Large intestine (tissue), 3 donors: ENCODE measurements around the gene MMAB. TPM values are rescaled to one million over a fixed set of nuclear protein-coding genes. Genes with fewer than 3 reads are reported as not detected.

ENCODE experiments used
- DNase-seq, 2 donors: peaks; one replicate each; pipeline versions ENCODE4 v3.0.0 to v3.0.0-alpha.2; 2013
- H3K27ac ChIP-seq: one replicate; pipeline ENCODE4 v1.5.1; 2013; ENCODE audit warnings: low read length
- H3K27me3 ChIP-seq: 2 replicates; pipeline ENCODE4 v1.6.1; 2013; ENCODE audit warnings: low read length; ENCODE audit not compliant: control insufficient read depth, insufficient read depth
- H3K36me3 ChIP-seq: 2 replicates; pipeline ENCODE4 v1.6.1; 2013; ENCODE audit warnings: low read length; ENCODE audit not compliant: control insufficient read depth, insufficient read depth
- H3K4me1 ChIP-seq: one replicate; pipeline ENCODE4 v1.6.1; 2013; ENCODE audit warnings: low read length; ENCODE audit not compliant: control insufficient read depth, insufficient read depth
- H3K4me3 ChIP-seq: one replicate; pipeline ENCODE4 v1.5.1; 2013; ENCODE audit warnings: low read length
- H3K9me3 ChIP-seq: one replicate; pipeline ENCODE4 v1.6.1; 2013; ENCODE audit warnings: mild to moderate bottlenecking, low read depth, low read length, moderate library complexity; ENCODE audit not compliant: control insufficient read depth
- WGBS: methylation state at CpG from one replicate; pipeline ENCODE4 v1.1.5; 2013; ENCODE audit warnings: low lambda C conversion rate; ENCODE audit not compliant: insufficient coverage; 5-methylcytosine and 5-hydroxymethylcytosine counted together
- polyA plus RNA-seq: library from polyadenylated mRNA; unstranded; fragments of 120-200 nt; gene quantifications from one replicate; pipeline ENCODE4 v1.2.1, GENCODE V29; 2013

The MMAB gene
- polyA plus RNA-seq, 1 donor = 30.3 TPM

- Histone ChIP-seq H3K4me1 (no peaks in the 10 kb centered on the region), H3K9me3 (no peaks in the 10 kb centered on the region), H3K36me3 (no peaks in the 10 kb centered on the region), H3K27ac (no peak overlapping the region), H3K27me3 (peaks cover 25% of the 10 kb centered on the region), H3K4me3 (no peak overlapping the region)
- no peak for DNase-seq
- no CpG with 5 or more reads among the region's 5 CpGs for WGBS
These were observed 27.5 kb downstream of the MMAB start for GRCh38 chr12:109545826-109546225.

- H3K9me3 ChIP-seq = no peaks in the 10 kb centered on the region
- DNase-seq = no peak
- WGBS = no CpG with 5 or more reads among the region's 7 CpGs
- no peaks in the 10 kb centered on the region for H3K36me3 ChIP-seq
- H3K27ac ChIP-seq = no peak overlapping the region
- no peaks in the 10 kb centered on the region for H3K4me1 ChIP-seq
- H3K4me3 ChIP-seq = no peak overlapping the region
- H3K27me3 ChIP-seq = peaks cover 17% of the 10 kb centered on the region
These were observed 28.3 kb downstream of the MMAB start for GRCh38 chr12:109544955-109545531.

GRCh38 chr12:109542876-109543275 lies 30.4 kb downstream of the MMAB start:
- Histone ChIP-seq H3K4me3 (no peak overlapping the region), H3K9me3 (no peaks in the 10 kb centered on the region), H3K27me3 (peaks cover 3% of the 10 kb centered on the region), H3K4me1 (no peaks in the 10 kb centered on the region), H3K27ac (no peak overlapping the region), H3K36me3 (no peaks in the 10 kb centered on the region)
- no peak for DNase-seq
- WGBS = no CpG with 5 or more reads among the region's 6 CpGs

- no peak for DNase-seq
- Histone ChIP-seq H3K9me3 (no peaks in the 10 kb centered on the region), H3K27me3 (no peaks in the 10 kb centered on the region), H3K4me3 (no peak overlapping the region), H3K36me3 (peaks cover 2% of the 10 kb centered on the region), H3K27ac (no peak overlapping the region), H3K4me1 (no peaks in the 10 kb centered on the region)
- no CpG with 5 or more reads among the region's 2 CpGs for WGBS
These were observed 31.3 kb downstream of the MMAB start for GRCh38 chr12:109542014-109542413.

GRCh38 chr12:109541413-109541726 lies 31.9 kb downstream of the MMAB start:
- Histone ChIP-seq H3K4me1 (no peaks in the 10 kb centered on the region), H3K36me3 (peaks cover 2% of the 10 kb centered on the region), H3K27me3 (no peaks in the 10 kb centered on the region), H3K27ac (no peak overlapping the region), H3K9me3 (no peaks in the 10 kb centered on the region), H3K4me3 (no peak overlapping the region)
- WGBS = no CpG with 5 or more reads among the region's 4 CpGs
- DNase-seq = no peak

GRCh38 chr12:109540526-109541412 lies 32.5 kb downstream of the MMAB start:
- Histone ChIP-seq H3K36me3 (peaks cover 6% of the 10 kb centered on the region), H3K4me1 (no peaks in the 10 kb centered on the region), H3K4me3 (no peak overlapping the region), H3K9me3 (no peaks in the 10 kb centered on the region), H3K27me3 (no peaks in the 10 kb centered on the region), H3K27ac (no peak overlapping the region)
- no CpG with 5 or more reads among the region's 16 CpGs for WGBS
- no peak for DNase-seq

GRCh38 chr12:109539508-109539907 lies 33.8 kb downstream of the MMAB start:
- Histone ChIP-seq H3K4me3 (no peak overlapping the region), H3K9me3 (no peaks in the 10 kb centered on the region), H3K4me1 (no peaks in the 10 kb centered on the region), H3K27me3 (no peaks in the 10 kb centered on the region), H3K36me3 (peaks cover 14% of the 10 kb centered on the region), H3K27ac (no peak overlapping the region)
- no CpG with 5 or more reads among the region's 9 CpGs for WGBS
- DNase-seq = no peak

- DNase-seq = no peak
These were observed 35.0 kb downstream of the MMAB start for GRCh38 chr12:109538191-109538863.

GRCh38 chr12:109537136-109537535 lies 36.2 kb downstream of the MMAB start:
- Histone ChIP-seq H3K27ac (no peak overlapping the region), H3K4me3 (no peak overlapping the region), H3K27me3 (no peaks in the 10 kb centered on the region), H3K4me1 (no peaks in the 10 kb centered on the region), H3K36me3 (peaks cover 33% of the 10 kb centered on the region), H3K9me3 (no peaks in the 10 kb centered on the region)
- DNase-seq = no peak
- no CpG with 5 or more reads among the region's 8 CpGs for WGBS

More at GRCh38 chr12:109538191-109538863, 35.0 kb downstream of the MMAB start:
- no peak overlapping the region for H3K4me3 ChIP-seq
- H3K27ac ChIP-seq = no peak overlapping the region
- H3K9me3 ChIP-seq = no peaks in the 10 kb centered on the region
- WGBS = no CpG with 5 or more reads among the region's 16 CpGs
- peaks cover 23% of the 10 kb centered on the region for H3K36me3 ChIP-seq
- no peaks in the 10 kb centered on the region for H3K4me1 ChIP-seq
- no peaks in the 10 kb centered on the region for H3K27me3 ChIP-seq

GRCh38 chr12:109535863-109536250 lies 37.4 kb downstream of the MMAB start:
- Histone ChIP-seq H3K9me3 (no peaks in the 10 kb centered on the region), H3K36me3 (peaks cover 46% of the 10 kb centered on the region), H3K27me3 (no peaks in the 10 kb centered on the region), H3K4me1 (no peaks in the 10 kb centered on the region), H3K4me3 (no peak overlapping the region), H3K27ac (no peak overlapping the region)
- WGBS = no CpG with 5 or more reads among the region's 5 CpGs
- no peak for DNase-seq
